Measurements from ENCODE around the gene FUT2.
"Not testable (repeated sequence)": the region's sequence is repeated elsewhere in the genome, so short reads cannot be mapped to it uniquely, and the experiment has no call there.

FUT2 gene

GRCh38 chr19:48670699-48671445, 24.9 kb upstream of the FUT2 start:
- no peak for DNase-seq (ENCODE audit: low spot score)

- DNase-seq (ENCODE audit: low spot score): no peak
Measured at GRCh38 chr19:48671446-48671995, 24.2 kb upstream of the FUT2 start.

GRCh38 chr19:48672994-48673393, 22.8 kb upstream of the FUT2 start, which contains the start of gene NTN5:
Gene NTN5, minus strand, starts transcription at chr19:48673017. Its CDS starts 2,031 bp downstream, at chr19:48670986.
- no peak for DNase-seq (ENCODE audit: low spot score)

- DNase-seq (ENCODE audit: low spot score): no peak
Measured at GRCh38 chr19:48673436-48674100, 22.2 kb upstream of the FUT2 start.

GRCh38 chr19:48674216-48674809, 21.5 kb upstream of the FUT2 start:
- DNase-seq (ENCODE audit: low spot score): no peak

- DNase-seq (ENCODE audit: low spot score): peak; percentile 94
Measured at GRCh38 chr19:48674921-48675824, 20.6 kb upstream of the FUT2 start.

- DNase-seq (ENCODE audit: low spot score): no peak
Measured at GRCh38 chr19:48676487-48676886, 19.3 kb upstream of the FUT2 start.

GRCh38 chr19:48676887-48677286, 18.9 kb upstream of the FUT2 start:
- no peak for DNase-seq (ENCODE audit: low spot score)

- DNase-seq (ENCODE audit: low spot score): no peak
Measured at GRCh38 chr19:48678201-48678600, 17.6 kb upstream of the FUT2 start.

- not testable (repeated sequence) for DNase-seq (ENCODE audit: low spot score)
Measured at GRCh38 chr19:48680006-48680405, 15.8 kb upstream of the FUT2 start.

GRCh38 chr19:48680436-48681126, 15.2 kb upstream of the FUT2 start:
- no peak for DNase-seq (ENCODE audit: low spot score)

GRCh38 chr19:48681127-48681470, 14.7 kb upstream of the FUT2 start:
- peak; percentile 59 for DNase-seq (ENCODE audit: low spot score)

GRCh38 chr19:48683349-48683748, 12.4 kb upstream of the FUT2 start:
- DNase-seq (ENCODE audit: low spot score): no peak

- no peak for DNase-seq (ENCODE audit: low spot score)
Measured at GRCh38 chr19:48685583-48685982, 10.2 kb upstream of the FUT2 start.

GRCh38 chr19:48686088-48686487, 9.7 kb upstream of the FUT2 start:
- no peak for DNase-seq (ENCODE audit: low spot score)

- DNase-seq (ENCODE audit: low spot score): not testable (repeated sequence)
Measured at GRCh38 chr19:48686637-48687036, 9.1 kb upstream of the FUT2 start.

GRCh38 chr19:48687776-48688175, 8.0 kb upstream of the FUT2 start:
- no peak for DNase-seq (ENCODE audit: low spot score)

GRCh38 chr19:48689449-48689848, 6.3 kb upstream of the FUT2 start:
- no peak for DNase-seq (ENCODE audit: low spot score)

GRCh38 chr19:48693629-48694028, 2.1 kb upstream of the FUT2 start:
- not testable (repeated sequence) for DNase-seq (ENCODE audit: low spot score)

GRCh38 chr19:48696353-48697010, 711 bp downstream of the FUT2 start:
- DNase-seq (ENCODE audit: low spot score): peak; percentile 16

- DNase-seq (ENCODE audit: low spot score): peak; percentile 73
Measured at GRCh38 chr19:48698046-48698445, 2.3 kb downstream of the FUT2 start.
